ENCODE data around the gene CASZ1.

GRCh38 chr1:10607228-10607627 is 189.2 kb downstream of the CASZ1 start:
- TF ChIP-seq POLR2AphosphoS5 (IDR thresholded peaks at IDR 0.05; ENCODE audit: insufficient read depth, low read depth, low read length) (no peak), EZH2 (IDR thresholded peaks at IDR 0.05; ENCODE audit: borderline replicate concordance, low read depth, low read length, severe bottlenecking) (no peak), POLR2A (IDR thresholded peaks at IDR 0.05; ENCODE audit: low read depth, low read length) (no peak), JUN (IDR thresholded peaks at IDR 0.05; ENCODE audit: borderline replicate concordance, insufficient read depth, insufficient read length, low read depth) (no peak), CTCF (IDR thresholded peaks at IDR 0.05; ENCODE audit: extremely low read depth in 1 of 2, insufficient read depth in 1 of 2, low read depth in 1 of 2, low read length in 2 of 2) (no peak)
